Transverse colon (tissue), 4 donors: ENCODE data around the gene SREBF2. TPM values are rescaled to one million over a fixed set of nuclear protein-coding genes. Genes with fewer than 3 reads are reported as not detected.

Experiments used
- DNase-seq: peaks from one replicate; pipeline ENCODE4 v3.0.0-alpha.2; 2019
- H3K27ac ChIP-seq, 4 donors: fragments of 200-600 bp; sonication (generic); 2 replicates each; pipeline ENCODE4 v1.5.1; 2016 to 2018; ENCODE audit warnings: inconsistent platforms in 4 of 4
- H3K27me3 ChIP-seq: fragments of 200-600 bp; sonication (generic); 2 replicates; pipeline ENCODE4 v1.5.1; 2017; ENCODE audit warnings: inconsistent platforms
- H3K36me3 ChIP-seq, 4 donors: fragments of 200-600 bp; sonication (generic); 2 replicates each; pipeline ENCODE4 v1.5.1; 2017 to 2019; ENCODE audit warnings: inconsistent platforms in 4 of 4
- H3K4me1 ChIP-seq, 4 donors: fragments of 200-600 bp; sonication (generic); 2 replicates each; pipeline ENCODE4 v1.5.1; 2017 to 2020; ENCODE audit warnings: inconsistent platforms in 4 of 4
- H3K4me3 ChIP-seq, 4 donors: fragments of 200-600 bp; sonication (generic); 1 replicate in 1 of 4; 2 replicates in 3 of 4; pipeline versions ENCODE4 v1.5.1 to v1.6.1; 2017 to 2019; ENCODE audit warnings: inconsistent platforms in 4 of 4
- H3K9me3 ChIP-seq, 2 donors: fragments of 200-600 bp; sonication (generic); 2 replicates each; pipeline ENCODE4 v1.5.1; 2017 to 2019; ENCODE audit warnings: inconsistent platforms in 2 of 2
- EP300 ChIP-seq: sonication (generic); formaldehyde crosslinking; IDR thresholded peaks from one replicate; pipeline ENCODE4 v1.6.1; 2017; ENCODE audit warnings: antibody characterized with exemption, low read depth
- POLR2A ChIP-seq: fragments of 450-650 bp; IDR thresholded peaks from one replicate; pipeline ENCODE4 v1.6.1; 2016; ENCODE audit warnings: antibody characterized with exemption, mild to moderate bottlenecking, moderate library complexity
- POLR2AphosphoS5 ChIP-seq, 3 donors: sonication (generic); formaldehyde crosslinking; IDR thresholded peaks; one replicate each; pipeline ENCODE4 v1.6.1; 2016; ENCODE audit warnings: antibody characterized with exemption in 3 of 3
- WGBS, 2 donors: methylation state at CpG; one replicate each; pipeline ENCODE4 v1.1.5; 2018; ENCODE audit warnings: low coverage in 1 of 2; 5-methylcytosine and 5-hydroxymethylcytosine counted together
- in situ Hi-C, 4 donors: fragments of 200-750 bp; cut with MboI; loops; one replicate each; pipeline versions ENCODE4 v1.15.0 to v1.15.1; 2017; ENCODE audit warnings: low sequenced_read_pairs in 3 of 4, low pct_ligation_motif_present in 1 of 4, low pct_unique_long_range_greater_than_20kb in 1 of 4
- intact Hi-C: fragments of 100-400 bp; cut with DNase I; formaldehyde crosslinking; loops from one replicate; pipeline ENCODE4 v1.15.1; 2023; ENCODE audit warnings: low total_unique reads
- total RNA-seq, 4 donors: library from RNA; depleted of rRNA; stranded (reverse); fragments of >200 nt; gene quantifications; one replicate each; pipeline ENCODE4 v1.1.0, GENCODE V29; 2016
- TF ChIP-seq, protein P1 (sequence below), 5 experiments: fragments of 200-600 bp in 3 of 5; fragments of 450-650 bp in 2 of 5; sonication (generic) in 3 of 5; IDR thresholded peaks; 1 replicate in 2 of 5; 2 replicates in 3 of 5; pipeline ENCODE4 v1.5.1; 2016 to 2017; ENCODE audit warnings: antibody characterized with exemption in 5 of 5, inconsistent platforms in 3 of 5, mild to moderate bottlenecking in 2 of 5, moderate library complexity in 1 of 5

Gene SREBF2
- total RNA-seq, 4 donors from 2014 or later, result 156 to 252 (median 166) TPM

DNA sequence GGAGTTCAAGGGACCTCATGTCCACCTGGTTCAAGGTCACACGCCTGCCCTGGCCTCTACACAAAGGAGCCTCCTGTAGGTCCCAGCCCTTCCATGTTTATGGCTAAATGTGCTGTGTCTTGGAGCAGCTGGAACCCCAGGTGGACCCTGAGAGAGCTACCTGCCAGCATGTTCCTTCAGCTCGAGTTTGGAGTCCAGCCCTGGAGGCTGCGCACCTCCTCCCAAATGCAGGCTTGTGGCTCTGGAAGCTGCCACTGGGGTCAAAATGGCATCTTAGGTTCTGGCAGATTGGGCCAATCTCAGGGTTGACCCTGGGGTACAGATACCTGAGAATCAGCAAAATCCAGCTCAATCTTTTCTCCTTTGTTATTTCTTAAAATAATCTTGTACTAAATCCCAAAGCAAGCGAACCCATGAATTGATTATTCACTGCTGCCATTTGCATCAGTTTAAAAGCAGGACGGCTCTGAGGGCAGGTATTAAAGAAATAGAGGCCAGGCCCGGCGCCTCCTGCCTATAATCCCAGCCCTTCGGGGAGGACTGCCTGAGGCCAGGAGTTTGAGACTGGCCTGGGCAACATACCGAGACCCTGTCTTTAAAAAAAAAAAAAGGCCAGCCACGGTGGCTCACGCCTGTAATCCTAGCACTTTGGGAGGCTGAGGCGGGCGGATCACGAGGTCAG is 90.8 kb downstream of the SREBF2 start:
- no peak for TF ChIP-seq POLR2AphosphoS5 (IDR thresholded peaks at IDR 0.05)
- no peak for TF ChIP-seq POLR2A
- TF ChIP-seq EP300, result no peak
- TF ChIP-seq, protein P1, sequence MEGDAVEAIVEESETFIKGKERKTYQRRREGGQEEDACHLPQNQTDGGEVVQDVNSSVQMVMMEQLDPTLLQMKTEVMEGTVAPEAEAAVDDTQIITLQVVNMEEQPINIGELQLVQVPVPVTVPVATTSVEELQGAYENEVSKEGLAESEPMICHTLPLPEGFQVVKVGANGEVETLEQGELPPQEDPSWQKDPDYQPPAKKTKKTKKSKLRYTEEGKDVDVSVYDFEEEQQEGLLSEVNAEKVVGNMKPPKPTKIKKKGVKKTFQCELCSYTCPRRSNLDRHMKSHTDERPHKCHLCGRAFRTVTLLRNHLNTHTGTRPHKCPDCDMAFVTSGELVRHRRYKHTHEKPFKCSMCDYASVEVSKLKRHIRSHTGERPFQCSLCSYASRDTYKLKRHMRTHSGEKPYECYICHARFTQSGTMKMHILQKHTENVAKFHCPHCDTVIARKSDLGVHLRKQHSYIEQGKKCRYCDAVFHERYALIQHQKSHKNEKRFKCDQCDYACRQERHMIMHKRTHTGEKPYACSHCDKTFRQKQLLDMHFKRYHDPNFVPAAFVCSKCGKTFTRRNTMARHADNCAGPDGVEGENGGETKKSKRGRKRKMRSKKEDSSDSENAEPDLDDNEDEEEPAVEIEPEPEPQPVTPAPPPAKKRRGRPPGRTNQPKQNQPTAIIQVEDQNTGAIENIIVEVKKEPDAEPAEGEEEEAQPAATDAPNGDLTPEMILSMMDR (IDR thresholded peaks at IDR 0.05), result no peak
- intact Hi-C loops, result no loop called here
- Histone ChIP-seq H3K27ac (no peak overlapping the region), H3K27me3 (peaks cover 65% of the 10 kb centered on the region), H3K9me3 (no peaks in the 10 kb centered on the region), H3K4me3 (no peak overlapping the region), H3K36me3 (no peaks in the 10 kb centered on the region), H3K4me1 (peaks cover 9 to 31% (median 24%) of the 10 kb centered on the region in 4 donors)
- no peak for DNase-seq
- in situ Hi-C loops, result no loop called here
- 83 to 87% methylated on average over 7 to 14 of the region's 14 CpGs for WGBS, 2 donors

DNA sequence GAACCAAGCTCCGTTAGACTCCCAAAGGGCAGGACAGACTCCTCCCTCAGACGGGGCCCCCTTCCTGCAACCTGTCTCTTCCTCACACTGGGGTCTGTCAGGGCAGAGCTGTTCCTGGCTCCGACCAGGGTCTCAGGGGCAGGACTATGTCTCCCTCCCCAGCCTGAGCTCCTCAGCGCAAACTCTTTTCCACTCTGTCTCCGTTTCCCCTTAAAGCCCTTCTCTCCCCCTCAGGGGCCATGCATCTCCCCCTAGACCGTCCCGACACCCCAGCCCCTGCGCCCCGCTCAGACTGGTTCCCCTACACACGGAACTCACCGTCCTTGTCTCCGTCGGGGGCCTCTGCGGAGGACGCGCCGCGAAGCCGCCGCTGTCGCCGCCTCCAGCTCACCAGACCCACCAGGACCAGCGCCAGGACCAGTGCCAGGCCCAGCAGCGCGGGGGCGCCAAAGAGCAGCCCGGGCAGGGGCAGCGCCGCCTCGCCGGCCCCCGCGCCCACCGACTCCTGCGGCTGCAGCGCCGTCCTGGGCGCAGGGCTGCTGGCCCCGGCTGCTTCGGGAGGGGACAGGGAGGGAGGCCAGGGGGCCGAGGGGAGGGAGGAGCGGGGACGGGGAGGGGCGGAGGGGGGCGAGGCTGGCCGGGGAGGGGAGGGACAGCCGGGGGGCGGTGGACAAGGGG is 93.0 kb downstream of the SREBF2 start:
- Histone ChIP-seq H3K4me1 (peaks cover 0 to 14% (median 12%) of the 10 kb centered on the region in 4 donors), H3K36me3 (no peaks in the 10 kb centered on the region), H3K27me3 (peaks cover 45% of the 10 kb centered on the region), H3K4me3 (peak overlapping the region; percentile 14 to 63 (median 44)), H3K9me3 (no peaks in the 10 kb centered on the region), H3K27ac (peak overlapping the region in 3 of 4 donors; percentile 18 to 65 (median 34))
- intact Hi-C loops (no loop called here), in situ Hi-C loops (loop anchor here in 1 of 4 donors (25.0 kb wide), 1 partner anchor 114 kb away; the partner anchor contains the start of gene CCDC134)
- DNase-seq, result peak; percentile 87
- TF ChIP-seq POLR2AphosphoS5 (IDR thresholded peaks at IDR 0.05) (no peak), EP300 (no peak), POLR2A (no peak)
- TF ChIP-seq, protein P1 (IDR thresholded peaks at IDR 0.05), result peak; percentile 38 to 83 (median 68)
- WGBS, 2 donors, result 6% methylated on average over 23 of the region's 48 CpGs; no CpG with 5 or more reads in 1 of the 2 donors

DNA sequence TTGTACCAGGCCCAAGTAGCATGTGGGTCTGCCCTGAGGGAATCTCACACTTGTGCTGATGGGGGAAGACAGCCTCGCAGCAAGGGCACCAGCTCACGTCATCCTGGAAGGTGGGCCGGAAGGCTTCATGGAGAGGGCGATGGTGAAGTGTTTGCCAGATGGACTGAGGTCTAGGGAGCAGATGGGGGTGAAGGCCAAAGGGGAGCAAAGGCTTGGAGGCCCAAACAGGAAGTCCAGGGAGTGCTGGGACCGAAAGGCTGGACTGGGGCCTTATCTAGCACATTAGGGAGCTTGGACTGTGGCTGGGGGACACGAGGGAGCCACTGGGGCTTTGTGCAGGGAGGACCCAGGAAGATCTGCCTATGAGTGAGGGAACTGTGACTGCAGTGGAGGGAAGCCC is 94.9 kb downstream of the SREBF2 start:
- 80% methylated on average over 6 of the region's 6 CpGs; no CpG with 5 or more reads in 1 of the 2 donors for WGBS, 2 donors
- DNase-seq, result no peak
- Histone ChIP-seq H3K4me1 (peaks cover 0 to 14% (median 12%) of the 10 kb centered on the region in 4 donors), H3K27ac (no peak overlapping the region), H3K36me3 (no peaks in the 10 kb centered on the region), H3K9me3 (no peaks in the 10 kb centered on the region), H3K4me3 (no peak overlapping the region), H3K27me3 (peaks cover 44% of the 10 kb centered on the region)
- no peak for TF ChIP-seq POLR2AphosphoS5 (IDR thresholded peaks at IDR 0.05)
- TF ChIP-seq POLR2A, result no peak
- no peak for TF ChIP-seq EP300
- TF ChIP-seq, protein P1 (IDR thresholded peaks at IDR 0.05), result no peak
- in situ Hi-C loops (loop anchor here in 1 of 4 donors (25.0 kb wide), 1 partner anchor 116 kb away; the partner anchor contains the start of gene CCDC134), intact Hi-C loops (no loop called here)

- in situ Hi-C loops (loop anchor here in 1 of 4 donors (25.0 kb wide), 1 partner anchor 117 kb away; the partner anchor contains the start of gene CCDC134), intact Hi-C loops (no loop called here)
- H3K4me3 ChIP-seq, result no peak overlapping the region
- peaks cover 0 to 14% (median 12%) of the 10 kb centered on the region in 4 donors for H3K4me1 ChIP-seq
- H3K27ac ChIP-seq, result no peak overlapping the region
- 47 to 71% methylated on average over 2 to 14 of the region's 14 CpGs for WGBS, 2 donors
- H3K9me3 ChIP-seq, result no peaks in the 10 kb centered on the region
- DNase-seq, result no peak
- TF ChIP-seq, protein P1 (IDR thresholded peaks at IDR 0.05), result no peak
- TF ChIP-seq POLR2A, result no peak
- TF ChIP-seq EP300, result no peak
- no peak for TF ChIP-seq POLR2AphosphoS5 (IDR thresholded peaks at IDR 0.05)
- no peaks in the 10 kb centered on the region for H3K36me3 ChIP-seq
- H3K27me3 ChIP-seq, result peaks cover 42% of the 10 kb centered on the region
Measured at GRCh38 chr22:41928593-41929417, 95.9 kb downstream of the SREBF2 start.
